ENCODE data around the gene KRT36.

Gene KRT36

DNA sequence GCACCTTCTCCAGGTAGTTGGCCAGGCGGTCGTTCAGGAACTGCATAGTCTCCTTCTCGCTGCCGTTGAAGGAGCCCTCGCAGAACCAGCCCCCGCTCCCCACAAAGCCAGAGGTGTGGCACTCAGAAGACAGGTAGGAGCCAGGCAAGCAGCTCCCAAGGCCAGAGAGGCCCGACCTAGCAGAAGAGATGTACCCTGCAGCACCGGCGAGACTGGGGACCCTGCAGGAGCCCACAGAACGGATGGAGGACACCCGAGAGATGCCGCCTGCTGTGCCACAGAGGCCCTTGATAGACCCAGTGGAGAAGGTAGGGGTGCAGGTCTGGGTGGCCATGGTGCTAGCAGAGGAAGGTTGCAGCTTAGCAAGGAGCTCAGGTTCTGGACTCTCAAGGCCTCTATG lies at the start of gene KRT36:
Gene KRT36 (minus strand): TSS at position 380 of the 400 bp plus-strand sequence. CDS start 46 bp downstream, at position 334.
- Mint-ChIP-seq H3K4me3 (no peak within 1 kb of the TSS), H3K27me3 (no peaks in the 10 kb centered on the region), H3K9me3 (no peaks in the 10 kb centered on the region), H3K36me3 (ENCODE audit: insufficient read depth) (no peaks in the 10 kb centered on the region), H3K27ac (ENCODE audit: low read depth) (no peak within 1 kb of the TSS), H3K4me1 (peaks cover 10% of the 10 kb centered on the region)
- DNase-seq (ENCODE audit: low spot score in 2 of 2), result no peak
- ATAC-seq (replicated peaks; ENCODE audit: extremely low read depth, poor library complexity, severe bottlenecking), result no peak

DNA sequence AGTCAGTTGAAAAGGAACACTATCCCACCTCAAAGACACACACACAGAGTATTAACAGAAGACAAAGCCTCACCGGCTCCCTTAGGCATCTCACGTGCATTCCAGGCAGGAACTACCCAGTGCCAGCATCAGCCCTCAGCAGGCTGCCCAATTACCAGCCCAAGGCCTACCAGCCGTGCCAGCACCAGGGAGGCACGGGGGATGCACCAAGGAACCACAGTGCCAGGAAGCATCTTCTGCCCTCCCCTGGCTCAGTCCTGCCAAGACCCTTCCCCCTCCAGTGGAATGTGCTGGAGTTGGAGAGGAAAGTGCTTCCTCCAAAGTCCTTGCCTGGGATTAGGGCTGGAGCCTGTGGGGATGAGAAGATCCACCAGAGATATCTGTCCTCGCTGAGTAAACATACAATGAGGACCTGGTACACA lies 49.4 kb upstream of the KRT36 start:
- H3K27ac Mint-ChIP-seq (ENCODE audit: low read depth), result no peak overlapping the region
- H3K4me1 Mint-ChIP-seq, result no peaks in the 10 kb centered on the region
- H3K36me3 Mint-ChIP-seq (ENCODE audit: insufficient read depth), result no peaks in the 10 kb centered on the region
- no peaks in the 10 kb centered on the region for H3K9me3 Mint-ChIP-seq
- no peak for ATAC-seq (replicated peaks; ENCODE audit: extremely low read depth, poor library complexity, severe bottlenecking)
- H3K27me3 Mint-ChIP-seq, result peaks cover 32% of the 10 kb centered on the region
- no peak overlapping the region for H3K4me3 Mint-ChIP-seq
- no peak for DNase-seq (ENCODE audit: low spot score in 2 of 2)

DNA sequence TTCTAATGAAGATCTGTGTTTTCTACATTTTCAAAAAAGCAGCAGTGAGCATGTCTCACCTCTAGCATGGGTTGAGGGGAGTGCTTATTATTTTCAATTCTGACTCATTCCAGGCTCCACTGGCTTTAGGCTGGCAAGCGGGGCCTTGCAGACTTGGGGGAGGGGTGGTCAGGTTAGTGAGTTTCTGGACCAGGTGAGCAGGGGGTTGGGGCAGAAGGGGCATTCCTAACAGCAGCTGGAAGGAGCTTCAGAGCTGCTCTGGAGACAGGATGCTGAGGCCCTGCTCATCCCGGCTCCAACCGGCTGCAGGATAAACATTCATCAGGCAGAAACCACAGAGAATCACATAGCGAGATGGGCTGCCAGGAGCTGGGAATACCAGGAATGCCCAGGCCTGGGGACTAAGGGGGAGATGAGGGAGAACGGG lies 48.9 kb upstream of the KRT36 start:
- no peak for ATAC-seq (replicated peaks; ENCODE audit: extremely low read depth, poor library complexity, severe bottlenecking)
- H3K4me1 Mint-ChIP-seq, result no peaks in the 10 kb centered on the region

DNA sequence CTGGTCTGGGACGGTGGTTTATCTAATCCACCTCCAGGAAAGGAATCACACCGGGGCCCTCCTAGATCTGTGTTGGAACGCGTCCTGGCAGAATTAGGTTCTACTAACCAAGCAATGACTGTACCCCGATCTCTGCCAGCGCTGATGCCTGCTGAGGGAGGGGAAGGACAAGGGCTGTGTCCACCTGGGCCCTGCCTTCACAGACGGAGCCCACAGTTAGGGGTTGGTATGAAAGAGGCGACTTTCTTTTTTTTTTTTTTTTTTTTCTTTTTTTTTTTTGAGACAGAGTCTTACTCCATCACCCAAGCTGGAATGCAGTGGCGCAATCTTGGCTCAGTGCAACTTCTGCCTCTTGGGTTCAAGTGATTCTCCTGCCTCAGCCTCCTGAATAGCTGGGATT lies 48.3 kb upstream of the KRT36 start:
- DNase-seq (ENCODE audit: low spot score in 2 of 2), result no peak
- peaks cover 43% of the 10 kb centered on the region for H3K27me3 Mint-ChIP-seq
- no peaks in the 10 kb centered on the region for H3K9me3 Mint-ChIP-seq
- H3K4me3 Mint-ChIP-seq, result no peak overlapping the region
- H3K36me3 Mint-ChIP-seq (ENCODE audit: insufficient read depth), result no peaks in the 10 kb centered on the region
- H3K4me1 Mint-ChIP-seq, result no peaks in the 10 kb centered on the region
- ATAC-seq (replicated peaks; ENCODE audit: extremely low read depth, poor library complexity, severe bottlenecking), result no peak
- no peak overlapping the region for H3K27ac Mint-ChIP-seq (ENCODE audit: low read depth)

More for the DNA sequence above, 48.9 kb upstream of the KRT36 start:
- no peaks in the 10 kb centered on the region for H3K9me3 Mint-ChIP-seq
- DNase-seq (ENCODE audit: low spot score in 2 of 2), result no peak
- peaks cover 37% of the 10 kb centered on the region for H3K27me3 Mint-ChIP-seq
- H3K4me3 Mint-ChIP-seq, result no peak overlapping the region
- H3K27ac Mint-ChIP-seq (ENCODE audit: low read depth), result no peak overlapping the region
- no peaks in the 10 kb centered on the region for H3K36me3 Mint-ChIP-seq (ENCODE audit: insufficient read depth)

DNA sequence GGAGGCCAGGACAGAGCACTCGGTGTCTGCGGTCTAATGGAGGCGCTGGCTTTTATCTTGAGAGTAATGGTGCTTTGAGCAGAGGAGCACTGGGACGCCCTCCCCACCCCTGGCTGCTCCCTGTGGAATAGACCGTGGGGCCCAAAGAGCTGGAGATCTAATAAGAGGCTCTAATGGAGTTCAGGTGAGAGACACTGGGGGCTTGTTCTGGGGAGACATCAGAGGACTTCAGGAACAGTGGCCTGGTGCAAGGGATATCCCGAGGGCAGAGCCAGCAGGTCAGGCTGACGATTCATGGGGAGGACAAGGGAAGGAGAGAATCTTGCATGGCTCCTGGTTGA lies 47.9 kb upstream of the KRT36 start:
- H3K27ac Mint-ChIP-seq (ENCODE audit: low read depth), result peak overlapping the region; percentile 47
- no peak for DNase-seq (ENCODE audit: low spot score in 2 of 2)
- no peak for ATAC-seq (replicated peaks; ENCODE audit: extremely low read depth, poor library complexity, severe bottlenecking)
- peaks cover 47% of the 10 kb centered on the region for H3K27me3 Mint-ChIP-seq
- no peaks in the 10 kb centered on the region for H3K4me1 Mint-ChIP-seq
- no peaks in the 10 kb centered on the region for H3K36me3 Mint-ChIP-seq (ENCODE audit: insufficient read depth)
- no peak overlapping the region for H3K4me3 Mint-ChIP-seq
- H3K9me3 Mint-ChIP-seq, result no peaks in the 10 kb centered on the region

DNA sequence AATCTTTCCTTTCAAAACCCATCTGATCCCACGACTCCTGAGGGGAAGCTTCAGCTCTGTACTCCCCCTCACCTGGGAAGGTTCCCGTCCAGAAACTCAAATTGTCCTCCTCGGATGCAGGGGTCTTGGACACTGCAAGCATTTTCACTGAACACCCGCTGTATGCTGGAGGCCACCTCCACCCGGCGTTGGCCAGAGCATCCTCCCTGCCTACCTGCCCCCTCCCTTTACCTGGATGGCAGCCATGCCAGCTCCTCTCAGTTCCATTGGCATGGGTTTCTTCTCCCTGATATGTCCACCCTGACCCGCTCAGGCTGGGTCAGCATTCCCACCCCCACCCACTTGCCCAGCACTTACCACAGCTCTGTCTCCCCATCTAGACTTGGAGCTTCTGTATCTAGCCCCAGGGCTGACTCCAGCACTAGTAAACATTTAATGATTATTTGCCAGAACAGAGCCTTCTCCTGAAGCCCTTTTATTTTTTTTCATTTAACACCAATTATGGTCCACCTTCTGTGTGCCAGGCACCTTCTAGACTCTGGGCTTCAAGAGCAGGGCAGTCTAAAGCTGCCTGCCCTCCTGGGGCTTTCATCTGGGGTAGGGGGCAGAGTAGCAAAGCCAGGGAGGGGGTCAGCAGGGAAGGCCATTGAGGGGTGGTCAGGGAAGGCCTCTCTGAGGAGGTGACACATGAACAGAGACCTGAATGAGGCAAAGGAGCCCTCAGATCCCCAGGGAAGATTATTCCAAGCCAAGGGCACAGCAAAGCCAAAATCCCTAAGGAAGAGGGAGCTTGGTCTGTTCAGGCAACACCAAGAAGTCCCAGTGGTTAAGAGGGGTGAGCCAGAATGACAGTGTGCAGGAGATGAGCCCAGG lies 47.3 kb upstream of the KRT36 start:
- H3K4me1 Mint-ChIP-seq, result no peaks in the 10 kb centered on the region
- H3K36me3 Mint-ChIP-seq (ENCODE audit: insufficient read depth), result no peaks in the 10 kb centered on the region
- DNase-seq (ENCODE audit: low spot score in 2 of 2), result no peak
- peak overlapping the region; percentile 47 for H3K27ac Mint-ChIP-seq (ENCODE audit: low read depth)
- ATAC-seq (replicated peaks; ENCODE audit: extremely low read depth, poor library complexity, severe bottlenecking), result no peak
- H3K27me3 Mint-ChIP-seq, result peaks cover 53% of the 10 kb centered on the region
- no peak overlapping the region for H3K4me3 Mint-ChIP-seq
- H3K9me3 Mint-ChIP-seq, result no peaks in the 10 kb centered on the region

DNA sequence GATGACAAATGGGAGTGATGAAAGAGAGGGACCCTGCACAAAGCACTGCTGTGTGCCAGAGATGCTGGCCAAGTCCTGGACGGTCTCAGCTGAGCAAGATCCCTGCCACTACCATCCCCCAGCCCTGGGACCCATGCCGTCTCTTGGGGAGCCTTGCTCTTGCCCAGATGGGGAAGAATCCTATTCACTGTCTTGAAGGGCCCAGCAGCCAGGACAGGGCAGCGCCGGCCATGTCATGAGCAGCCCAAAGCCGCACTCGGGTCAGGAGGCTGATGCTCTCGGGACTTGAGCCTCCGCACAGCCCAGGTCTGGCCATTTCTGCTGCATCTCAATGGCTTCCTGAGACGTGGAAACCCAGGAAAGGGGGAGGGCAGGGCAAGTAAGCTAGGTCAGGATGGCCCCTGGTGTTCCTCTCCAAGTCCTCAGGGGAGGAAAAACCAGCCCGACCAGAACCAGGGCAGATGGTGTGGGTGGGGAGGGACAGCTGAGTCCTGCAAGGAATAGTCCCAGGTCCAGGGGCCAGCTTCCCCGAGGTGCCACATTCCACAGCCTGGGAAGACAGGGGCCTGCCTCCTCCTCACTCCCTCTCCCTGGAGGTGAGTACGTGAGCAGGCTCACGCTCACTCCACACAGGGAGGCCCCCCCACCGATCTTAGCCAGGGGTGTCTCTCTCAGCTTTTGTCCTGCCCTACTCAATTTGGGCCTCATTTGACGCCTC lies 46.2 kb upstream of the KRT36 start:
- H3K27me3 Mint-ChIP-seq, result peaks cover 64% of the 10 kb centered on the region
- H3K36me3 Mint-ChIP-seq (ENCODE audit: insufficient read depth), result no peaks in the 10 kb centered on the region
- no peaks in the 10 kb centered on the region for H3K9me3 Mint-ChIP-seq
- no peak for DNase-seq (ENCODE audit: low spot score in 2 of 2)
- ATAC-seq (replicated peaks; ENCODE audit: extremely low read depth, poor library complexity, severe bottlenecking), result no peak
- H3K4me1 Mint-ChIP-seq, result no peaks in the 10 kb centered on the region
- H3K27ac Mint-ChIP-seq (ENCODE audit: low read depth), result no peak overlapping the region
- H3K4me3 Mint-ChIP-seq, result no peak overlapping the region

DNA sequence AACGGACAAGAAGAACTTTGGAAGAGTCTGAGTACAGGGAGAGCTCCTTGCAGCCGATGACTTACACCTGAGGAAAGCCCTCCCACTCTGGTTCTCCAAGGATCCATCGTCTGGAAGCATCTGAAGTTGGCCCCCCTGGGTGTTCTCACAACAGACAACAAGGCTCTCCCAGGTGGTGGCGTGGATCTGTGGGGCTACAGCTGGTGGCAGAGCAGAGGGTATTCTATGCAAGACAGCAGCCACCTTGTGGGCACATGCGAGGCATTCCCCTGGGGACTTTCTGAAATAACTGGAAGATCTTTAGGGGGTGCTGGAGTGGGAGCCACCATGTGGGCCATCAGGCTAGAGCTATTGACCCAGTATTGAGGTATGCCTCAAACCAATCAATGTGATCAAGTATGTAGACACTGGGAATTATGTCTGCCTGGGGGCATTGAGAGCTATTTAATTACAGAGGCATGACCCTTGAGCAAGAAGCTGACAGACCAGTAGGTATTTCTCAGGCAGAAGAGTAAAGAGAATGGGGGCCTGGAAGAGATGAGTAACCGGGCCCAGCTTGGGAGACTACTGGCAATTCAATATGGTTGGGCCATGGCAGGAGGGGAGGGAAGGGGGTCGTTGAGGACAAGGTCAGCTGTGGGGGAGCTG lies 45.3 kb upstream of the KRT36 start:
- H3K27ac Mint-ChIP-seq (ENCODE audit: low read depth), result no peak overlapping the region
- DNase-seq (ENCODE audit: low spot score in 2 of 2), result no peak
- no peak overlapping the region for H3K4me3 Mint-ChIP-seq
- no peaks in the 10 kb centered on the region for H3K9me3 Mint-ChIP-seq
- no peaks in the 10 kb centered on the region for H3K4me1 Mint-ChIP-seq
- no peaks in the 10 kb centered on the region for H3K36me3 Mint-ChIP-seq (ENCODE audit: insufficient read depth)
- ATAC-seq (replicated peaks; ENCODE audit: extremely low read depth, poor library complexity, severe bottlenecking), result no peak
- H3K27me3 Mint-ChIP-seq, result peaks cover 73% of the 10 kb centered on the region

DNA sequence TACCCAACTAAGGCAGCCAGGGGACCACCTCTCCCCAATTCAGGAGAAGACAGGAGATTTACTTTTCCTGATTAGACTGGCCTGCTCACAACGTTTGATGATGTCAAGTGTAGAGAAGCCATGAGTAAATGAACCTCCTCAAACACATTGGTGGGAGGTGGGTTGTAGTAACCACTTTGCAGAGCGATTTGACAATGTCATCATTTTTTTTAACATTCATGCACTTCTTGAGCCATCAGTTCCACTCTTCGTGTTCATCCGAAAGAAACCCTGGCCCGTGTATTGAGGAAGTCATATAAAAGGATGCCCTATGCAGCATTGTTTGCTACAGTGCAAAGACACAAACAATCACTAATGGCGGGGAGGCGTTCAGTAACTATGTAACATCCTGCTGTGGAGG lies 43.9 kb upstream of the KRT36 start:
- Mint-ChIP-seq H3K4me3 (no peak overlapping the region), H3K27ac (ENCODE audit: low read depth) (no peak overlapping the region), H3K9me3 (no peaks in the 10 kb centered on the region), H3K27me3 (peaks cover 87% of the 10 kb centered on the region), H3K36me3 (ENCODE audit: insufficient read depth) (no peaks in the 10 kb centered on the region), H3K4me1 (peaks cover 8% of the 10 kb centered on the region)
- DNase-seq (ENCODE audit: low spot score in 2 of 2), result no peak
- no peak for ATAC-seq (replicated peaks; ENCODE audit: extremely low read depth, poor library complexity, severe bottlenecking)

DNA sequence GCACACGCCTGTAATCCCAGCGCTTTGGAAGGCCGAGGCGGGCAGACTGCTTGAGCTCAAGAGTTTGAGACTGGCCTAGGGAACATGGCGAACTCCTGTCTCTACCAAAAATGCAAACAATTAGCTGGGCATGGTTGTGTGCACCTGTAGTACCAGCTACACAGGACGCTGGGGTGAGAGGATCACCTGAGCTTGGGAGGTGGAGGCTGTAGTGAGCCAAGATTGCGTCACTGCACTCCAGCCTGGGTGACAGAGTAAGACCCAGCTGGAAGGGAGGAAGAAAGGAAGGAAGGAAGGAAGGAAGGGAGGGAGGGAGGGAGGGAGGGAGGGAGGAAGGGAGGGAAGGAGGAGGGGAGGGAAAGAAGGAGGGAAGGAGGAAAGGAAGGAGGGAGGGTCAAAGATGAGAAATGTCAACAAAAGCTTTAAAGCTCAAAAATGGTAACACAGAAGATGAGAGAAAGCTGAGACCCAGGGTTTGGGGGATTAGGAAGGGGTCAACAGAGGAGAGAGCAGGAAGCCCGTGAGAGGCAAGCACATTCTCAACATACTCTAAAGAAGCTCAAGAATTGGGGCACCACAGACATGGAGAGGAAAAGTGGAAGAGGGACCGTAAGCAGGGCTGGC lies 43.3 kb upstream of the KRT36 start:
- H3K9me3 Mint-ChIP-seq, result no peaks in the 10 kb centered on the region
- DNase-seq (ENCODE audit: low spot score in 2 of 2), result no peak
- ATAC-seq (replicated peaks; ENCODE audit: extremely low read depth, poor library complexity, severe bottlenecking), result no peak
- no peaks in the 10 kb centered on the region for H3K36me3 Mint-ChIP-seq (ENCODE audit: insufficient read depth)
- peaks cover 92% of the 10 kb centered on the region for H3K27me3 Mint-ChIP-seq
- H3K27ac Mint-ChIP-seq (ENCODE audit: low read depth), result no peak overlapping the region
- H3K4me3 Mint-ChIP-seq, result no peak overlapping the region
- H3K4me1 Mint-ChIP-seq, result peaks cover 13% of the 10 kb centered on the region

DNA sequence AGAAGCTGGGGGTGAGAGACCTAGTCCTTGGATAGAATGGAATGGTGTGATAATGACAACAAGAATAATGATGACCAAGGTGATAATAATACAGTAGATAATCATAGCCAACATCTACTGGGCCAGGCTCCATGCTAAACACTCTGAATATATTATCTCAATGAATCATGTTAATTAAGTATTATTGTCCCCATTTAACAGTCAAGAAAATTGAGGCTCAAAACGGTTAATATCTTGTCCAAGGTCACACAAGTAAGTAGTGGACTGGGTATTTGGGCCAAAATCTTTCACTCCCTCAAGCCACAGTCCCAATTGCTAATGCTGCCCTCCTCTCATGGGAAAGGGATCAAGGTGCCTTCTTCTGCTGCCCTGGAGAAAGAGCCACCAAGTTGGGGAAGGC lies 42.3 kb upstream of the KRT36 start:
- Mint-ChIP-seq H3K27ac (ENCODE audit: low read depth) (no peak overlapping the region), H3K36me3 (ENCODE audit: insufficient read depth) (no peaks in the 10 kb centered on the region), H3K9me3 (no peaks in the 10 kb centered on the region), H3K27me3 (peaks cover 95% of the 10 kb centered on the region), H3K4me3 (no peak overlapping the region), H3K4me1 (peaks cover 14% of the 10 kb centered on the region)
- ATAC-seq (replicated peaks; ENCODE audit: extremely low read depth, poor library complexity, severe bottlenecking), result no peak
- DNase-seq (ENCODE audit: low spot score in 2 of 2), result no peak

Measured in central memory CD8-positive, alpha-beta T cell (primary cell).